CD4-positive, alpha-beta T cell treated with Interferon alpha-2 for 1 hour (primary cell): ENCODE data around the gene CABLES1.
"Not testable (repeated sequence)": the region's sequence is repeated elsewhere in the genome, so short reads cannot be mapped to it uniquely, and the experiment has no call there.

Experiments
- DNase-seq, 2 donors: peaks; one replicate each; pipeline ENCODE4 v3.0.0-alpha.2; 2020 to 2022

The CABLES1 gene

DNA sequence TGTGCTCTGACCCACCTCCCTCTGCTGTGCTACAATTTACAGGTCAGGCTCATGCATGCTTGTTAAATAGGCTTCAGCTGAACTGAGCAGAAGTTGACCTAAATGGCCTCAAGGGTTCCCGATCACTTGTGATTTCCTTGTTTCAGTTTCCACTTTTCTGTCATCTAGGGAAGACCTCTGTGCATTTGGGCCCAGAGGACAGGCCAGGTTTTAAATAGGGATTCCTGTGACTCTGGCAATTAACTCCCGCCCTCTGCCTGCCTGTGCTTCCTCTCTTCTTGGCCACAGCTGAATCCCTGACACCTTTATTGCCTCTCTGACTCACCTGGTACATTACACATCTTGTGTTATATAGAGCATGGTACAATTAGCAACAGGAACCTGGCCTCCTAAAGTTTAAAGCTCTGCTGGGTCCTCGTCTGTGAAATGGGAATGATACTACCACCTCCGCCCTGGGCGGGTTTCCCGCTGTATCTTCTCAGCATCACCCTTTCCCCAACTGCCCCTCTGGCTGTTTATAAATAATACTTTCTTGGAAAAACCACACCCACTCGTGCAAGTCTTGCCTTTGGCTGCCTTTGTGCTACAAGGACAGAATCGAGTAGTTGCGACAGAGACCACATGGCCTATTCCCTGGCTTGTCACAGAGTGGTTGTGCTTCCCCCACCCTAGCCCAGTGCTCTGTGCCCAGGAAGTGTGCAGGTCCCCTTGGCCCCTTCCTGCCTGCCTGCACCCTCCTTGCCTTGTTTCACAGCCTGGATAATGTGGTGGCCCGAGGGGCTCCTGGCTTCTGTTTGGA lies 7.9 kb downstream of the CABLES1 start:
- DNase-seq: no peak

DNA sequence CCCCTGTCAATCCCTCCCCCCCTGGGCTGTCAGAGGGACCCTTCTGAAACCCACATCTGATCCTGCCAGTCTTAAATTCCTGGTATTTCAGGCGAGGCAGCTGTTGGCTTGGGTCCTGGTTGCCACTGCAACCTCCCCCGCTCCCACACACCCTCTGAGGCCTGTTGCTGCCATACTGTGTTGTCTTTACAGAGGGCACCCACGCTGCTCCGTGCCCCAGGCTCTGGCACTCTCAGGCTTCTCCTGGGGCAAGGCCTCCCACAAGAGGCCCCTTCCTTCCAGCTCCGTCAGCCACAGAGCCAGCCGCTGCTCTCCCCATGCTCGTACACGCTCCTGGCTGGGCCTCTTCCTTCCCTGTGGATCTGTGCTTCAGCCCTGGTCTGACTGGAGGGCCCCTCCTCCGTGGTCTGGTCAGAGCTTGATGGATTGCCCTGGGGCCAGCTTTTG lies 8.6 kb downstream of the CABLES1 start:
- no peak for DNase-seq

- no peak for DNase-seq
Observed at GRCh38 chr18:23144640-23145039, 9.4 kb downstream of the CABLES1 start.

DNA sequence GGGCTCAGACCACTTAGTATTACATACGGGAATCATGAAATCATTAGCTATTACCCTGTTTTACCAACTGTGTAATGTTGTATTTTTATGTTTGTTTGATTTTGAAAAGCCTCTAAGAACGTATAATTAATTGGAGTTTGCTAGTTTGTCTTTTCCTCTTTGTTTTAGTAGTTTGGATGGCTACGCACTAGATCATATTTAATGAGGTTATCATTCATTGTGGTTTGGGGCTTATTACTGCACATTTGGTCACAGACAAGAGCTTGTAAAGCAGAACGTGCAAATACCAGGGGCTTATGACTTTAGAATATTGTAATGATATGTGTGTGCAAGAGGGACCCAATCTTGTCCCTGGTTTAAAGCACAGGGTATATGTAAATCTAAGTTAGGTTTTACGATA lies 10.3 kb downstream of the CABLES1 start:
- DNase-seq: no peak

- DNase-seq: no peak
Observed at GRCh38 chr18:23146861-23147469, 11.7 kb downstream of the CABLES1 start.

DNA sequence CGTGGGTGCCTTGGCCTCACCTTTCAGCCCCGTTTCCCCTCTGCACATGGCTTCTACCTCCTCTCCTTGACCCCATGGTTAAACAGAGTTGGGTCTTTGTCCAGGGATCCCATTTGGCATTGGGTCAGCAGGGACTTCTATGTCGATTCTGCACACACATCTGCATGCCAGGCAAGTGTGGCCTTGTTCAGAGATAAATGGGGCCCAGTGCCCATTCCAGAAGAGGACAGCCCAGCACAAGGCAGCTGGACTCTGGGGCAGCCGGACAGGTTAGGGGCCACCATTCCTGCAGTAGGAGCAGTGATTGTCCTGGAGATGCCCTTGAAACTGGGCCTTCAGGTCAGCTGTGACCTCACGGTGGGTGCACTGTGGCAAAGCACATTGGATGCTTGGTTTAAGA lies 13.1 kb downstream of the CABLES1 start:
- DNase-seq: no peak

GRCh38 chr18:23149570-23149969 lies 14.3 kb downstream of the CABLES1 start:
- DNase-seq: no peak

DNA sequence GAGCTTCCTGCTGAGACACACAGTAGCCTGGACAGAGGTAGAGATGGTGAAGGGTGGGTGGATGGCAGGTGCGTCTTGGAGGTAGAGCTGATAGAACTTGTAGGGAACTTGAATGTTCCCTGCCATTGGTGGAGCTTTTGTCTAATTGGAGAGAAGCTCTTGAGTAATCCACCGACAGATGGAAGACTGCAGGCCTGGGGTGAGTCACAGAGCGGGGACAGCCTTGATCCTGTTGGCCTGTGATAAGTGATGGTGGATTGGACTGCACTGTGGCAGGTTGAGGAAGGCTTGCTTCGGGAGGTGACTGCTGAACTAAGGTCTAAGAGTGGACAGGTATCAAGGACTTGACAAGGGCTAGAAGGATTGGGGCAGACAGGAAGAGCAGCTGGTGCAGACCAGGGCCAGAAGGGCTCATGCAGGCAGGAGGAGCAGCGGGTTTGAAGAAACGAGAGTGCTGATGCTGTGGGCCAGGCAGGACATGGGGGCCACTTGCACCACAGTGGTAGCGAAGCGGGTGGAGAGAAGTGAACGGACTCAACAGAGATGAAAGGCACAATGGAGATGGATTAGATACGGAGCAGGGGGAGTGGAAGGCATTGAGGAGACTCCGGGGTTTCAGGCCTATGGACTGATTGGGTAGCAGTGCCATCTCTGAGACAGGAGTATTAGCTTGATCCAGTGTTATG lies 16.3 kb downstream of the CABLES1 start:
- no peak for DNase-seq

DNA sequence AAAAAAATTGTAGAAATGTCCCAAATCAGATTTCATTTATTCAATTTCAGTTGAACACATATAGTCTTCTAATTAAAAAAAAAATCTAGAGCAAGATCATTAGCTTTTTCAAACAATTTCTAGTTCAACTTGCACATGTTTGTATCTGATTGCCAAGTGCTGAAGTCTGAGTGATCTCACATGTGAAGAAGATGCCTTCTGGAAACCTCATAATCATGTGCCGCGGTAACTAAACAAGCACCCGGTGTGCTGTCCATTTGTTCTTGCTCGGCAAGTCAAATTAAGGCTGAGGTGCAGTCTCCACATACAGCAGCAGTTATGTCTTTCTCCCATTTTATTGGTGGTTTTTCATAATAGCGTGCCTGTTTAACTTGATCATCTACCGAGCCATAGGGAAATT lies 18.7 kb downstream of the CABLES1 start:
- no peak for DNase-seq

DNA sequence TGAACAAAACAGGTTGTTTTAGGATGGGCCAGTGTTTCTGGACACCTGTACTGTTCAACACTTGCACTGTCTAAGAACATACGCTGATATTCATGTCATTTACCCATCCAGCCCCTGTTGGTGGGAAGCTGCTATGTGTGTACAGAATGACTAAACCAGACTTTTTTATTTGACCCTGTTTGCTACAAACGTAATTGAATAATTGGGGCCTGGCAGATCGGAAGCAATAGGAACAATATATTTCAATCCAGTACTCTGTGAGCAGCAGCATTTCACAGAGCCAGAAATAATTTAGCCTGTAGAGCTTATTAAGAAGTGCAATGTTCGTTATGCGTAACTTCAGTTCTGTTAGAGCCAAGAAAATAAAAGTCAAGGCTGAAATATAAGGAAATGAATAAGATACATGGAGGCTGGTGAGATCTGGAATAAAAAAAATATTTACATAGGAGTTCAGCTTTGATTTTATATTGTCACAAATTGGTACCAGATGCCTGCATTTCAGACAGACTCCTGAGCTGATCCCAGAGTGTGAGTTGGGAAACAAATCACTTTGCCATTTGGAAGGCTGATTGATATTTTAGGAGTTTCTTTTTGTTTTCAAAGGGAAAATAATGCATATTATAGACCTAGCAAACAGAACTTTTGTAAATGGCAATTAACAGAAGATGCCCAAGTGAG lies 19.7 kb downstream of the CABLES1 start:
- no peak for DNase-seq

DNA sequence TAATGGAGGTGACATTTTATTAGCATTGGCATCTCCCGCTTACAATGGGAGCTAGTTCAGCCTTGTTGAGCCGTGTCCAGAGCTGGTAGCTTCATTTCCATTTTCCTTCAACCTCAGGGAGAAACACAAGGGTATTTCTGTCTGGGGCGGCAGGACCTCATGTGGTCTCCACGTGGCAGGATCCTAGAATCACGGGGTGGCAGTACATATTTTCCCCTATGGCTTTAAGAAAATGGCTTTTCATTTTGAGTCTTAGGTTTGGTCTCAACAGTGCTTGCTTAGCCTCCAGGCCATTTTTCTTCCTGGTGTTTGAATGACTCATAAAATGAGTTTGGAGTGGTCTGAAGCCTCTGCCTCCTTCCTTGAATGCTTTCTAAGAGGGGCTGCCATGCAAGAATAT lies 20.3 kb downstream of the CABLES1 start:
- DNase-seq: no peak

- no peak for DNase-seq
Observed at GRCh38 chr18:23156134-23156533, 20.8 kb downstream of the CABLES1 start.

GRCh38 chr18:23158058-23158457 lies 22.8 kb downstream of the CABLES1 start:
- no peak for DNase-seq

DNA sequence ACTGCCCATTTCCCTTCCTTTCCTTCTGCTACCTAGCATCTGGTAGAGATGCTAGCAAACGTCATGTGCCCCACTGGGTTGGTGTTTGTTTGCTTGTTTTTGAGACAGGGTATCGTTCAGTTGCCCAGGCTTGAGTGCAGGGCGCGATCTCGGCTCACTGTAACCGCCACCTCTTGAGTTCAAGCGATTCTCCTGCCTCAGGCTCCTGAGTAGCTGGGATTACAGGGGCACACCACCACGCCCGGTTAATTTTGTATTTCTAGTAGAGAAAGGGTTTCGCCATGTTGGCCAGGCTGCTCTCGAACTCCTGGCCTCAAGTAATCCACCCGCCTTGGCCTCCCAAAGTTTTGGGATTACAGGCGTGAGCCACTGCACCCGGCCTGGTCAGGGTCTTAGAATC lies 23.6 kb downstream of the CABLES1 start:
- DNase-seq: not testable (repeated sequence)

GRCh38 chr18:23159344-23159743 lies 24.1 kb downstream of the CABLES1 start:
- no peak for DNase-seq

DNA sequence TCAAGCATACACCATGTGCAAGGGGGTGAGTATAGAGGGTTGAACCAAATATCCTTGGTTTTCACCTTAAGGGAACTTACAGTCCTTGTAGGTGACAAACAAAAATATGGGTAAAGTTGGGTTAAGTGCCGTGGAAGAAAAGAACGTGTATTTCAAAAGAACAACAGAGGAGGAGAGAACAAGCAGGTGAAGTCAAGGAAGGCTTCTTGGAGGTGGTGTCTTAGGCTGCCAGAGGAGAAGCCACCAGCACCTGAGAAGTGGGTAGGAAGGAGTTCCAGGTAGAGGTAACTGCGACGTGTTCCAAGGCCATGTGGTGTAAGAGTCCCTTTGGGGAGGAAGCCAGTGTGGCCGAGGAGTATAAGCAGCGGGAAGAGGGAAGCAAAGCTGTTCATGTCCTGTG lies 27.2 kb downstream of the CABLES1 start:
- DNase-seq: no peak

- no peak for DNase-seq
Observed at GRCh38 chr18:23163786-23164533, 28.7 kb downstream of the CABLES1 start.

- no peak for DNase-seq
Observed at GRCh38 chr18:23165271-23166068, 30.2 kb downstream of the CABLES1 start.

DNA sequence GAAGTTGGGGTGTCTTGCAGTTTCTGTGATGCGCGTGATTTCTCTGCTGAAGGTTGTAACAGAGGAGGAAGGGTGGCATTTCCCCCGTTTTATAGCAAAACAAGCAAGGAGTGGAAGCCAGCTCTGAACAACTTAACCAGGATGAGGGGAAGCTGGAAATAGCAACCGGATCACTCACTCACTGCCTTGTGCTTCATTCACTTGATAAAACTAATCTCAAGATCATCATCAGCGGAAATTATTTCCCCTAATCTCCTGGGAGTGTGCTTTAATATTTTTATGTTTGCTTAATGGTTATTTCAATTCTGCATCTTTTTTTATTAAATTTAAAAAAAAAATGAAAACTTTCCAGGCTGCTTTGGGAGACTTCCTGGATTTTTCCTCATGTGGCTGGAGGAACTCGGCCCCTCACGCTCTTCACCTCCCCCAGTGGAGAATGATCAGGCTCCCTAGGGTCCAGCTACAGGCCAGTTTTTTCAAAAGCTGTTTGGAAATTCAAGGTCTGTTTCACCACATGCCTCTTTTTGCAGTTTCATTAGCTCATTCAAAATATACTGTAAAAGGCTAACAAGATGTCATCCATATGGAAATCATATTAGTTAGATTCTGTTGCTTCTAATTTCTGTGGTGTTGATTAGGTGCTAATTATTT lies 31.7 kb downstream of the CABLES1 start:
- no peak for DNase-seq

- no peak for DNase-seq
Observed at GRCh38 chr18:23169673-23170044, 34.4 kb downstream of the CABLES1 start.

- DNase-seq: no peak
Observed at GRCh38 chr18:23170137-23170536, 34.9 kb downstream of the CABLES1 start.
